PC-3 (cell line): Measurements from ENCODE around the gene OR14A16.

Source experiments
- CTCF ChIP-seq: fragments of 300-600 bp; sonication (generic); conservative IDR thresholded peaks from 2 replicates; pipeline ENCODE4 v1.5.1; 2017; ENCODE audit warnings: antibody characterized with exemption, low read depth, mild to moderate bottlenecking, low read length
- EZH2 ChIP-seq: fragments of 300-600 bp; sonication (generic); IDR thresholded peaks from one replicate; pipeline ENCODE4 v1.6.1; 2017; ENCODE audit warnings: antibody characterized with exemption, mild to moderate bottlenecking, low read length; ENCODE audit not compliant: unreplicated experiment
- EZH2phosphoT487 ChIP-seq: fragments of 300-600 bp; sonication (generic); IDR thresholded peaks from 2 replicates; pipeline ENCODE4 v1.6.1; 2018; ENCODE audit warnings: mild to moderate bottlenecking, antibody characterized with exemption, low read length, borderline replicate concordance

- TF ChIP-seq CTCF, result no peak
- no peak for TF ChIP-seq EZH2phosphoT487
- no peak for TF ChIP-seq EZH2
These were observed 21.7 kb upstream of the OR14A16 start for GRCh38 chr1:247845693-247846017.
